C4-2B (cell line): Measurements from ENCODE around the gene TRHDE.
A peak's percentile ranks its signal among the peaks of the same experiment; 100 is the strongest.

Experiments used
- H3K27ac ChIP-seq: fragments of 450-650 bp; 2 replicates; pipeline ENCODE4 v1.5.1; 2017
- ZFX ChIP-seq: fragments of 450-650 bp; IDR thresholded peaks from 2 replicates; pipeline ENCODE4 v1.6.1; 2017
- TF ChIP-seq, protein P1 (sequence below): fragments of 450-650 bp; conservative IDR thresholded peaks from 2 replicates; pipeline ENCODE4 v1.5.1; 2017; ENCODE audit warnings: mild to moderate bottlenecking

TRHDE gene

GRCh38 chr12:72337946-72338345, 65.8 kb downstream of the TRHDE start:
- TF ChIP-seq, protein P1, sequence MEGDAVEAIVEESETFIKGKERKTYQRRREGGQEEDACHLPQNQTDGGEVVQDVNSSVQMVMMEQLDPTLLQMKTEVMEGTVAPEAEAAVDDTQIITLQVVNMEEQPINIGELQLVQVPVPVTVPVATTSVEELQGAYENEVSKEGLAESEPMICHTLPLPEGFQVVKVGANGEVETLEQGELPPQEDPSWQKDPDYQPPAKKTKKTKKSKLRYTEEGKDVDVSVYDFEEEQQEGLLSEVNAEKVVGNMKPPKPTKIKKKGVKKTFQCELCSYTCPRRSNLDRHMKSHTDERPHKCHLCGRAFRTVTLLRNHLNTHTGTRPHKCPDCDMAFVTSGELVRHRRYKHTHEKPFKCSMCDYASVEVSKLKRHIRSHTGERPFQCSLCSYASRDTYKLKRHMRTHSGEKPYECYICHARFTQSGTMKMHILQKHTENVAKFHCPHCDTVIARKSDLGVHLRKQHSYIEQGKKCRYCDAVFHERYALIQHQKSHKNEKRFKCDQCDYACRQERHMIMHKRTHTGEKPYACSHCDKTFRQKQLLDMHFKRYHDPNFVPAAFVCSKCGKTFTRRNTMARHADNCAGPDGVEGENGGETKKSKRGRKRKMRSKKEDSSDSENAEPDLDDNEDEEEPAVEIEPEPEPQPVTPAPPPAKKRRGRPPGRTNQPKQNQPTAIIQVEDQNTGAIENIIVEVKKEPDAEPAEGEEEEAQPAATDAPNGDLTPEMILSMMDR = no peak
- no peak for TF ChIP-seq ZFX
- no peak overlapping the region for H3K27ac ChIP-seq

DNA sequence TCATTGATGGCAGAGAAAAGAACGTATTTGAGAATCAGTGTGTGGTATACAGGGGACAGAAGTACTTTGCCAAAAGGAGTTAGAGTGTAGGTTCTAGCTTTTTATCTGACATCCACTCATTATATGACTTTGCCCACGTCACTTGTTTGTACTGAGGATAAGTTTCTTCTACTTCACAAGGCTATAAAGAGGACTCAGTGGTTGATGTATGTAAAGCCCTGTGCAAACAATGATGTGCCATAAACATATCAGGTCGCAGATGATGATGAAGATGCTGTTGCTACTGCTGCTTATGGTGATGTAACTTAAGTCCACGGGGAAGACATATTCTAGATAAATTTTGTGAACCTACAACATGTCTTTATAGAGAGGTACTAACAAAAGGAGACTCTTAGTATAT, 66.3 kb downstream of the TRHDE start:
- no peak overlapping the region for H3K27ac ChIP-seq
- TF ChIP-seq, protein P1 = no peak
- no peak for TF ChIP-seq ZFX

- H3K27ac ChIP-seq = no peak overlapping the region
- no peak for TF ChIP-seq ZFX
- TF ChIP-seq, protein P1 = peak; percentile 76
Observed at GRCh38 chr12:72346363-72346944, 74.3 kb downstream of the TRHDE start.

DNA sequence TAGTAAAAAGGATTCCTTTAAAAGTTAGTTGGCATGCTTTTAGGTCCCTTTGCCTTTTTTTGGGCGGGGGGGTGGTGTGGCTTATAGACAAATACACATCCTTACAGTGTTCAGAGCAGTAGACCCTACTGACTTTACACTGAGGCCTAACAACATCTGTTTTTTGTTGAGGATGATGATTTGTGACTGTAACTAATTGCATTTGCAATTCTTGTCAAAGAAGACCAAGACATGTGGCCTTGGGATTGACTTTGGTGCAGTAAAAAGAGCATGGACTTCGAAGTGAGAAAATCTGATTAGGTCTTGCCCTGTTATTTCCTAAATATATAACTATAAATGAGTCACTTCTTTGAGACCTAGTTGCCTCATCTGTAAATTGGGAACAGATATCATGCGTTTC, 77.3 kb downstream of the TRHDE start:
- no peak overlapping the region for H3K27ac ChIP-seq
- TF ChIP-seq, protein P1 = no peak
- TF ChIP-seq ZFX = no peak

DNA sequence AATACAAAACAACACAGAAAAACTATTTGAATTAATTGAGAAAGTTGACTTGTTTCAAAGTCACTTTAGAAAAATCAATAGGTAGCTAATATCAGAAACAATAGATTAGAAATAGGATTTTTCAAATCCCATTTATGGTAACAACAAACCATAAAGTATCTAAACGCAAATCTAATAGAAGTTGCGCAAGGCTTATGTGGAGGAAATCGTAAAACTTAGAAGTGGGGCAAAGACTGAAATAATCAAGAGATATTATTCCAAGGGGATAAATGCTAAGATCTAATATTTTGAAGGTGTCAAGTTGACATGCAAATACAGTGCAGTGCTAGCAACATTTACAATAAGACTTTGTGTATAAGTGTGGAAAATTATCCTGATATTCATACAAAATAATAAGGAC, 87.2 kb downstream of the TRHDE start:
- TF ChIP-seq, protein P1 = no peak
- TF ChIP-seq ZFX = no peak
- H3K27ac ChIP-seq = no peak overlapping the region

GRCh38 chr12:72365151-72365550, 93.0 kb downstream of the TRHDE start:
- no peak overlapping the region for H3K27ac ChIP-seq
- TF ChIP-seq, protein P1 = no peak
- TF ChIP-seq ZFX = no peak

DNA sequence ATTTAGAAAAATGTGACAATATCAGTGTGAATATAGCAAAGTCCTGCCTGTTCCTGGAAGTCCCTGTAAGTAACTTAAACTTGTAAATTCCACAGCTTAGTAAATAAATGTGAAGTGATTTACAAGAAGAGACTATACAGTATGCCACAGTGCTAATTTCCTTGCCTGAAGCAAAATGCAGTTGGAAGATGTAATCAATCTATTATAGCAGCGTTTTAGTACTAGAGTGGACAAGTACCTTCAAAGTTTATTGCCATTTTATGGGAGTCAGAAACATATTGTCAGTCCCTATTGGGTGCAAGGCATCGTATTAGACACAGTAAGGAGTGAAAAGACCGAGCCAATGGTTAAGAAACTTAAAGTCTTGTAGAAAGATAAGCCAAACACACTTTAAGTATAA, 94.1 kb downstream of the TRHDE start:
- H3K27ac ChIP-seq = no peak overlapping the region
- TF ChIP-seq, protein P1 = no peak
- no peak for TF ChIP-seq ZFX
